ENCODE data around the gene TBC1D12.

Gene TBC1D12

DNA sequence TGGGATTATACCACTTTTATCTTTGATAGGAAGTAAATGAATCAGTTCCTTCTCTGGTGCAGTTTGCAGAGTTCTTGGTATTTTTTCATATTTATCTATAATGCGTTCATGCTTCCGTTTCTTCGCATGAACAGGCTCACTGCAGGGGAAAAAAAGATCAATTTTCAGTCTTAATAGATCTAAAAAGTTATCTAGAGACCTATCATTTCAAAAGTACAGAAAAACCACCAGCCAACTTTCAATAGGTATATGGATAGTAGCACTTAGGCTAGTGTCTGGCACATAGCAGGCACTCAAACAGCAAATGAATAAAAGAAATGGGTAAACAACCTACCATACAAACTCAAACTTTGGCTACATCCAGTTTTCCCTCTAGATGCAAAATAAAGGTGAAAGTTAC, 45.1 kb upstream of the TBC1D12 start:
- no peak overlapping the region for H3K27ac ChIP-seq (ENCODE audit: low read length)

GRCh38 chr10:94358480-94358879, 43.9 kb upstream of the TBC1D12 start:
- H3K36me3 ChIP-seq (replicated peaks; ENCODE audit: insufficient read depth, low read length) = peaks cover 19% of the 10 kb centered on the region; the same call in 1 of the 2 replicates
- no peaks in the 10 kb centered on the region for H3K27me3 ChIP-seq (replicated peaks; ENCODE audit: insufficient read depth, low read length)
- H3K4me2 ChIP-seq (ENCODE audit: low read depth, low read length) = no peak overlapping the region
- no peaks in the 10 kb centered on the region for H4K20me1 ChIP-seq (ENCODE audit: insufficient read depth, low read length)
- H3K4me3 ChIP-seq (ENCODE audit: low read length) = no peak overlapping the region
- no peaks in the 10 kb centered on the region for H3F3A ChIP-seq (ENCODE audit: insufficient read depth, low read length)
- H3K4me1 ChIP-seq (ENCODE audit: low read length) = peaks cover 13% of the 10 kb centered on the region; the same call in 1 of the 2 replicates
- TF ChIP-seq EZH2 (optimal IDR thresholded peaks at IDR 0.05; ENCODE audit: low read depth, low read length) (no peak), EZH2phosphoT487 (IDR thresholded peaks at IDR 0.05; ENCODE audit: low read length) (no peak)
- TF ChIP-seq, protein P1, sequence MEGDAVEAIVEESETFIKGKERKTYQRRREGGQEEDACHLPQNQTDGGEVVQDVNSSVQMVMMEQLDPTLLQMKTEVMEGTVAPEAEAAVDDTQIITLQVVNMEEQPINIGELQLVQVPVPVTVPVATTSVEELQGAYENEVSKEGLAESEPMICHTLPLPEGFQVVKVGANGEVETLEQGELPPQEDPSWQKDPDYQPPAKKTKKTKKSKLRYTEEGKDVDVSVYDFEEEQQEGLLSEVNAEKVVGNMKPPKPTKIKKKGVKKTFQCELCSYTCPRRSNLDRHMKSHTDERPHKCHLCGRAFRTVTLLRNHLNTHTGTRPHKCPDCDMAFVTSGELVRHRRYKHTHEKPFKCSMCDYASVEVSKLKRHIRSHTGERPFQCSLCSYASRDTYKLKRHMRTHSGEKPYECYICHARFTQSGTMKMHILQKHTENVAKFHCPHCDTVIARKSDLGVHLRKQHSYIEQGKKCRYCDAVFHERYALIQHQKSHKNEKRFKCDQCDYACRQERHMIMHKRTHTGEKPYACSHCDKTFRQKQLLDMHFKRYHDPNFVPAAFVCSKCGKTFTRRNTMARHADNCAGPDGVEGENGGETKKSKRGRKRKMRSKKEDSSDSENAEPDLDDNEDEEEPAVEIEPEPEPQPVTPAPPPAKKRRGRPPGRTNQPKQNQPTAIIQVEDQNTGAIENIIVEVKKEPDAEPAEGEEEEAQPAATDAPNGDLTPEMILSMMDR (IDR thresholded peaks at IDR 0.05; ENCODE audit: low read length) = no peak
- DNase-seq = no peak
- no peak overlapping the region for H3K27ac ChIP-seq (ENCODE audit: low read length)
- no peaks in the 10 kb centered on the region for H3K9me2 ChIP-seq (replicated peaks; ENCODE audit: insufficient read depth, low read length)
- H3K9ac ChIP-seq (ENCODE audit: low read length) = no peak overlapping the region
- H3K9me3 ChIP-seq (replicated peaks; ENCODE audit: insufficient read depth, low read length) = no peaks in the 10 kb centered on the region
- no peak overlapping the region for H2AFZ ChIP-seq (ENCODE audit: low read length)
- peaks cover 57% of the 10 kb centered on the region for H3K79me2 ChIP-seq (ENCODE audit: low read length)

More for the DNA sequence above, 45.1 kb upstream of the TBC1D12 start:
- no peak overlapping the region for H3K4me3 ChIP-seq (ENCODE audit: low read length)
- no peaks in the 10 kb centered on the region for H4K20me1 ChIP-seq (ENCODE audit: insufficient read depth, low read length)
- H3K9ac ChIP-seq (ENCODE audit: low read length) = no peak overlapping the region
- H3K9me2 ChIP-seq (replicated peaks; ENCODE audit: insufficient read depth, low read length) = no peaks in the 10 kb centered on the region
- H3F3A ChIP-seq (ENCODE audit: insufficient read depth, low read length) = no peaks in the 10 kb centered on the region
- no peaks in the 10 kb centered on the region for H3K9me3 ChIP-seq (replicated peaks; ENCODE audit: insufficient read depth, low read length)
- H3K27me3 ChIP-seq (replicated peaks; ENCODE audit: insufficient read depth, low read length) = no peaks in the 10 kb centered on the region
- peaks cover 52% of the 10 kb centered on the region for H3K79me2 ChIP-seq (ENCODE audit: low read length)
- peaks cover 25% of the 10 kb centered on the region; the same call in 1 of the 2 replicates for H3K36me3 ChIP-seq (replicated peaks; ENCODE audit: insufficient read depth, low read length)
- TF ChIP-seq, protein P1 (IDR thresholded peaks at IDR 0.05; ENCODE audit: low read length) = no peak
- TF ChIP-seq EZH2phosphoT487 (IDR thresholded peaks at IDR 0.05; ENCODE audit: low read length) (no peak), EZH2 (optimal IDR thresholded peaks at IDR 0.05; ENCODE audit: low read depth, low read length) (no peak)
- H2AFZ ChIP-seq (ENCODE audit: low read length) = no peak overlapping the region
- no peak for DNase-seq
- H3K4me2 ChIP-seq (ENCODE audit: low read depth, low read length) = no peak overlapping the region
- 0 out of 2 replicates have a peak, but pooled peaks cover 10% of the 10 kb centered on the region for H3K4me1 ChIP-seq (ENCODE audit: low read length)

DNA sequence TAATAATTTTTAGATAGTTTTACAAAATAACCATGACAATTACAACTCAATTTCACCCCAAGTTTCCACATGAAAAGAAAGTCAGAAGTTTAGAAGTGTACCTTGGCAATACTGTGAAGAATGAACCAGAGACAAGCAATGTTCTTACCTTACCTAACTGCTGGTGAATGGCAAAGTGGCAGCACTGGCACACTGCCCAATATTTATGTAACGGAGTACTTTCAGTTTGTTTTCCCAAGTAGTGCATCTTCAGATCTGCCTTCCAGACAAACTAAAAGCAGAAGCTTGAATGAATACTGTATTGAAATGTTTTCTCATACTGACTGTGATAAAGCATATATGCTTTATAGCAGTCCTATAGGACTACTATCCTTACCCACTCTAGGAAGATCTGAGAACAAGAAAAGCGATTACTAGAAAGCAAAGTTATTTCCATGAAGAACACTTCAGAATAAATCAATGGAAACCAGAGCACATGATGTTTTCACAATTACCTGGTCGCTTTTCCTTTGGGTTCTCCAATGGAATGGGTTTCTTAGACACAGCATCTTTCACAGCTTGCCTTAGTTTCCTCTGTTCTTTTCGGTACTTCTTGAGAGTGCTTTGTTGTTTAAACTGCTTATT, 41.1 kb upstream of the TBC1D12 start:
- no peak overlapping the region for H3K27ac ChIP-seq (ENCODE audit: low read length)
- no peaks in the 10 kb centered on the region for H3K27me3 ChIP-seq (replicated peaks; ENCODE audit: insufficient read depth, low read length)
- peak overlapping the region; percentile 80 for H3K4me3 ChIP-seq (ENCODE audit: low read length)
- H3K4me2 ChIP-seq (ENCODE audit: low read depth, low read length) = peak overlapping the region; percentile 72
- H3K9me2 ChIP-seq (replicated peaks; ENCODE audit: insufficient read depth, low read length) = no peaks in the 10 kb centered on the region
- peak; percentile 38 for DNase-seq
- no peak overlapping the region for H2AFZ ChIP-seq (ENCODE audit: low read length)
- H4K20me1 ChIP-seq (ENCODE audit: insufficient read depth, low read length) = no peaks in the 10 kb centered on the region
- H3K79me2 ChIP-seq (ENCODE audit: low read length) = peaks cover 57% of the 10 kb centered on the region
- no peaks in the 10 kb centered on the region for H3K9me3 ChIP-seq (replicated peaks; ENCODE audit: insufficient read depth, low read length)
- H3K9ac ChIP-seq (ENCODE audit: low read length) = peak overlapping the region; percentile 70; the same call in 1 of the 2 replicates
- peaks cover 13% of the 10 kb centered on the region; the same call in 1 of the 2 replicates for H3K4me1 ChIP-seq (ENCODE audit: low read length)
- H3K36me3 ChIP-seq (replicated peaks; ENCODE audit: insufficient read depth, low read length) = peaks cover 12% of the 10 kb centered on the region; the same call in 1 of the 2 replicates
- TF ChIP-seq, protein P1 (IDR thresholded peaks at IDR 0.05; ENCODE audit: low read length) = no peak
- no peak for TF ChIP-seq EZH2 (optimal IDR thresholded peaks at IDR 0.05; ENCODE audit: low read depth, low read length)
- TF ChIP-seq EZH2phosphoT487 (IDR thresholded peaks at IDR 0.05; ENCODE audit: low read length) = no peak
- H3F3A ChIP-seq (ENCODE audit: insufficient read depth, low read length) = no peaks in the 10 kb centered on the region

Measured in MM.1S (cell line).